ENCODE measurements around the gene SDR42E1.
"Not testable (repeated sequence)": the region's sequence is repeated elsewhere in the genome, so short reads cannot be mapped to it uniquely, and the experiment has no call there.

SDR42E1 gene

DNA sequence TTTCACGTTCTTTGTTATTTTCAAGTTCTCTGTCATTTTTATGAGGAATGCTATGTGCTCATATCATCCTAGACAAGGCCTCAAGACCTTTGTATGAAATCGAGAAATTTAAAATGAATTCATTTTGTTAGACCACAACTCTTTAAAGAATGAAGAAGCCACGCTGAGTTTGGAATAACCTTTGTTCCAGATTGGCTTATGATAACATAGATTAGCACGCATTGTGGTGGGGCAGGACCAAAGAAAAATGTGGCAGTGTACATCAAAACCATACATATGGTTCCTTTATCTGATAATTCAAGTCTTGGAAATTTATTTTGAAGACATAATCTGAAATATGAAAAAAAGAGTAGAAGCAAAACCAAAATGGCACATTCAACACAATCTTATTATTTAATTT lies 26.0 kb upstream of the SDR42E1 start:
- DNase-seq: no peak

GRCh38 chr16:82034981-82035612 lies 23.8 kb upstream of the SDR42E1 start, which contains the start of gene HSD17B2:
HSD17B2 (plus strand) TSS chr16:82035253; CDS start chr16:82035425, 172 bp downstream.
- DNase-seq: no peak

- DNase-seq: no peak
These were observed 22.5 kb upstream of the SDR42E1 start for GRCh38 chr16:82033683-82034300.

GRCh38 chr16:82033006-82033405 lies 21.7 kb upstream of the SDR42E1 start:
- no peak for DNase-seq

- DNase-seq: no peak
These were observed 20.1 kb upstream of the SDR42E1 start for GRCh38 chr16:82031116-82032084.

DNA sequence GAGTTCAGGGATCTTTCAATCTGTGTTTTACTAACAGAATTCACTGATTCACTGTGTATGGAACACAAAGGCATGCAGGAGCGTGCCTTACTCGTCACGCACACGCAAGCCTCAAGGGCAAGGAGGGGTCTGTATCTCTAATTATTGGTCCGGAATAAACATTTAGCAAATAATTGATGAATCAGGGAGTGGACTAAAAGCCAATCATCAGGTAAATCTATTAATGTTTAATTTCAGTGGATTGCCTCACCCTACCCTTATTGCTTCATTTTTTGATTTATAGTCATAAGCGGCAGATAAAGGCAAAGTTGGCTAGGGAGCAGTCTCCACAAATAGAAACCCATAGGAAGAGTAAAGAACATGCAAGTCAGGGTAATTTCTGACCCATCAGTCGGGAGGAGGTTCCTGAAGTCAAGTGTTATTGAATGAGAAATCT lies 16.4 kb upstream of the SDR42E1 start:
- DNase-seq: no peak

DNA sequence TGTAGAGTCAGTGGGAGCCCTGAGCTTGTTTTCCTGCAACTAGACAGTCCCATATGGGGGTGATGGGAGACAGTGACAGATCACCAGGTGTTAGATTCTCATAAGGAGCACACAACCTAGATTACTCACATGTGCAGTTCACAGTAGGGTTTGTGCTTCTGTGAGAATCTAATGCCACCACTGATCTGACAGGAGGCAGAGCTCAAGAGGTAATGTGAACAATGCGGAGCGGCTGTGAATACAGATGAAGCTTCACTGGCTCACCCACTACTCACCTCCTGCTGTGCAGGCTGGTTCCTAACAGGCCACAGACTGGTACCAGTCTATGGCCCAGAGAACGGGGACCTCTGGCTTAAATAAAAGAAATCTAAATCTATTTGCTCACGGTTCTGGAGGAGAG lies 13.6 kb upstream of the SDR42E1 start:
- DNase-seq: no peak

DNA sequence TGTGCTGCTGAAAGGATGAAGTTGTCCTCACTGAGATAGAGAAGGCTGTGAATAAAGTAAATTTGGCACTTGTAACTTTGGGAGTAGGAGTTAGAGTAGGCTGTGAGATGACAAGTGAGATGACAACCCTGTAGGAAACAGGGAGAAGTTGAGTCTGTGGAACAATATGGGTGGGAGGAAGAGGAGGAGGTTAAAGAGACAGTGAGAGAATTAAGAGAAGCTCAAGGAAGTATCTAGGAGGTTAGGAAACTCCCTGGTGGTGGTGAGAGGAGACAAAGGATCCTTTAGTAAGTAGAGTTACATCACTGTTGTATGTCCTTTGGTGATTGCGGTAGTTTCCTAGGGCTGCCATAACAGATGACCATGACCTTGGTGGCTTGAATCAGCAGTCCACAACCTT lies 13.0 kb upstream of the SDR42E1 start:
- no peak for DNase-seq

DNA sequence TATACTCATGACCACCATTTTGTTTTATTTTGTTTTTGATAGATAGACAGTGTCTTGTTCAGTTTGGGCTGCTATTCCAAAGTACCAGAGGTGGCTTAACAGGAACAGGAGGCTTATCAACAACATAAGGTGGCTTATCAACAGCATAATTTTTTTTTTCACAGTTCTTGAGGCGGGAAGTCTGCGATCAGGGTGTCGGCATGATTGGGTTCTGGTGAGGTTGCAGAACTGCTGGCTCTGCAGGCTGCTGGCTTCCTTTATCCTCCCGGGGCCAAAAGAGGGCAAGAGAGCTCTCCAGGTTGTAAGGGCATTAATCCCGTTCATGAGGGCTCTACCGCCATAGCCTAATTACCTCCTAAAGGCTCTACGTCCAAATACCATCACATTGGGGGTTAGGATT lies 11.9 kb upstream of the SDR42E1 start:
- no peak for DNase-seq

DNA sequence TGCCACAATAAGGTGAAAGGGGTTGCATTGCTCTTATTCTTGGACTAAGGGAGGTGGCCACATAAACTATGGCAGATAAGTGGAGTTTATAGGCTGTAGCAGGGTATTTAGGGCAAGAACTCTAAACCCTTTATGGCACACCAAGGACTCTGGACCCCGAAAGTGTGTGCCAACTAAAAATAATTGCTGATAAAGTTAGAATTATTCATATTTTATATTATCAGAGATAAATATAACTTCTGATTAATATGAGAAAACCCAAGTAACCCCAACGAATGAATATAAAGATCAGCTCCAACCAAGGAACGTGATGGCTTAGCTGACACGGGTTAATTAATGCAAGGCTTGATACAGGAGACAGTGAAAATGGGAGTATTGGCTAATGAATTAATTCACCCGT lies 8.8 kb upstream of the SDR42E1 start:
- DNase-seq: no peak

GRCh38 chr16:82019535-82019934 lies 8.3 kb upstream of the SDR42E1 start:
- no peak for DNase-seq

DNA sequence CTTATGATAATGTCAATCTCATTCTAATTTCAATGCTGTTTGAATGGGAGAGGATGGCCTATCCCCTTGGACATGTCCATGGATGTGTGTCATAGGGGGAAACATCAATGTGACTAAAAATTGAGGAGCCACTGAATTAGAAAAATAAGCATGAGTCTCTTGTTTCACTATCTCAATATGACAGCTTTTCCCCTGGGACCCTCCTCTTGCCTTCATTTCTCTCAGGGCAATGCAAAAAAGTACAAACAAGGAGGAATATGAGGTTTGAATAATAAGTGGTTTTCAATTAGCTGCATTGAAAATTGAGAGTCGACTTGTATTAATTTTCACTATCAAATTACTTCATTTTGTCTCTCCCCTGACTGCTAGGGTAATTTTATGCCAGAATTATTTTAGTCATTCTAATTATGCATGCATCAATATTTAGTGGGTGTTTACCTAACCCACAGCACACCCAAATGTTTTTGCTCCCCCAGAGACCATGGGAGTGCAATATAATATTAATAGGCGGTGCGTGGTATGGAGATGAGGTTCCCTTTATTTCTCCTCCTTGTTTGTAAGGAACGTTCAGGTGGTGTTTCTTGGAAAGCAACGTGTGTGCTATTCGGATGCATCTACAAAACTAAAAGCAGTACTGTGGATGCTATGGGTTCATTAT lies 6.8 kb upstream of the SDR42E1 start:
- no peak for DNase-seq

- no peak for DNase-seq
These were observed 5.7 kb upstream of the SDR42E1 start for GRCh38 chr16:82016964-82017363.

GRCh38 chr16:82016263-82016662 lies 5.0 kb upstream of the SDR42E1 start:
- no peak for DNase-seq

DNA sequence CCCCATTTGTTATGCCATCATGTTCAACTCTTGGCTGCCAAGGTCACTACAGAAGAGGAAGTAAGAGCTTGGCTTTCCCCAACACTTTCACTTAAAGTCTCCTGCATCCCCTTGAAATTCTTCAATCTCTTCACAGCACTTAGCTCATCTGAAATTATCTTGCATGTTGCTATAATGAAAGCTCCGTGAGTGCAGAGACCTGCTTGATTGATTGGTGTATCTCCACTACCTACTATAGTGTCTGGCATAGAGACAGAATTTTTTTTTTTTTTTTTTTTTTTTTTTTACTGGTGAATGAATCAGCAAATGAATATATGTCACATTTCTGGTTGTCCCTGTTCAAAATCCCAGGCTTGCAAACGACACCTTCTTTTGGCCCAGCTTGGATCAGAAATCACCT lies 1.9 kb upstream of the SDR42E1 start:
- DNase-seq: no peak

GRCh38 chr16:82010649-82011048 lies 621 bp downstream of the SDR42E1 start:
- DNase-seq: no peak

GRCh38 chr16:82009789-82010188 lies 1.5 kb downstream of the SDR42E1 start:
- not testable (repeated sequence) for DNase-seq

DNA sequence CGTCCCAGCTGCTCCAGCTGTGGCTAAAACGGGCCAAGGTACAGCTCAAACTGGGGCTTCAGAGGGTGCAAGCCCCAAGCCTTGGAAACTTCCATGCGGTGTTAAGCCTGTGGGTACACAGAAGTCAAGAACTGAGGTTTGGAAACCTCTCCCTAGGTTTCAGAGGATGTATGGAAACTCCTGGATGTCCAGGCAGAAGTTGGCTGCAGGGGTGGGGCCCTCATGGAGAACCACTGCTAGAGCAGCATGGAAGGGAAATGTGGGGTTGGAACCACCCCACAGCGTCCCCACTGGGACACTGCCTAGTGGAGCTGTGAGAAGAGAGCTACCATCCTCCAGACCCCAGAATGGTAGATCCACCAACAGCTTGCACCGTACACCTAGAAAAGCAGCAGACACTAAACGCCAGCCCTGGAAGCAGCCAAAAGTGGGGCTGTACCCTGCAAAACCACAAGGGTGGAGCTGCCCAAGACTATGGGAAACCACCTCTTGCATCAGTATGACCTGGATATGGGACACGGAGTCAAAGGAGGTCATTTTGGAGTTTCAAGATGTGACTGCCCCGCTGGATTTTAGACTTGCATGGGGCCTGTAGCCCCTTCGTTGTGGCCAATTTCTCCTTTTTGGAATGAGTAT lies 2.2 kb downstream of the SDR42E1 start:
- no peak for DNase-seq

GRCh38 chr16:82007189-82007588 lies 4.1 kb downstream of the SDR42E1 start:
- DNase-seq: no peak

- no peak for DNase-seq
These were observed 5.2 kb downstream of the SDR42E1 start for GRCh38 chr16:82006036-82006435.

DNA sequence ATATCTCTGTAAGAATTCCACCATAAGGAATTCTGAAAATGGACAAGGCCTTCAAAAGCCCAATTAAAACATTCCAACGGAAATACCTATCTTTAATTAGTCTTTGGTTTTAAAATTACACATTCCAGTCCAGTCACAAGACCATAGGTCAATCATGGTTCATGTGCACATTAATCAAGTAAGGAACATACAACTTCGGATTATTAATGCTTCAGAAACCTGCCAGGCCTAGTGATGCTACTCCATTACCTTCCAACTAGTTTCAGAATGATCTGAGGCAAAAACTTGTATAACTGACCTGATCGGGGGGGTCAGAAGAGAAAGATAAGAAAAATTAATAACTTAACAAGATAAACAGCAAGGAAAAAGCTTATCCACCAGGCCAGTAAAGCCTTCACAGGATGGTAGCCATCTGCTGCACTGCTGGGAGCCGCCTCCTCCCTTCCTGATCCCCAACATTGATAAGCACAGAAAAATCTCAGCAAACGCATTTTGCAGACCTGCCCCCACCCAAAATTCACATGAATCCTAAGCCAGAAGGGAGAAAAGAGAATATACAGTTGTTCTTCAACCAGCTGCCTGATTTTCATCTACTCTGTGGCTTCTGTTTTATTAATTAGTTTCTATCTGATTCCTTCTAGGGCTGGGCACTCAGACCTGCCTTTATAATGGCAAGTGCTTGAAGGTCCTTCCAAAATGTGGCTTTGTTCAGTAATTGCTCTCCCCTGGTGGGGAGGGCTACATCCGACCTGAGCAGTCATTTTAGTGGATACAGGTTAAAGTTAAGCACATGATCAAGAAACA lies 6.0 kb downstream of the SDR42E1 start:
- DNase-seq: no peak

- no peak for DNase-seq
These were observed 6.7 kb downstream of the SDR42E1 start for GRCh38 chr16:82004601-82005000.

Data from CD4-positive, alpha-beta T cell treated with Interleukin-12 subunit alpha and Interleukin-12 subunit beta, for 1 hour (primary cell).